IgD-negative memory B cell (primary cell): Measurements from ENCODE around the gene NAALADL1. TPM values are rescaled to one million over a fixed set of nuclear protein-coding genes. Genes with fewer than 3 reads are reported as not detected.

Experiments
- H3K27ac Mint-ChIP-seq, 3 donors: one replicate each; pipeline ENCODE4 v1.8.0; 2020 to 2022; ENCODE audit warnings: mild to moderate bottlenecking in 3 of 3, mixed read lengths in 3 of 3, moderate library complexity in 1 of 3
- H3K27me3 Mint-ChIP-seq: one replicate; pipeline ENCODE4 v1.8.0; 2021; ENCODE audit warnings: mixed read lengths
- H3K36me3 Mint-ChIP-seq: one replicate; pipeline ENCODE4 v1.8.0; 2020; ENCODE audit warnings: mild to moderate bottlenecking, mixed read lengths
- H3K4me1 Mint-ChIP-seq, 3 donors: one replicate each; pipeline ENCODE4 v1.8.0; 2020 to 2022; ENCODE audit warnings: mixed read lengths in 3 of 3, mild to moderate bottlenecking in 1 of 3
- H3K4me3 Mint-ChIP-seq, 4 donors: one replicate each; pipeline ENCODE4 v1.8.0; 2020 to 2022; ENCODE audit warnings: mild to moderate bottlenecking in 4 of 4, mixed read lengths in 4 of 4, moderate library complexity in 3 of 4
- H3K9me3 Mint-ChIP-seq, 3 donors: one replicate each; pipeline ENCODE4 v1.8.0; 2020 to 2021; ENCODE audit warnings: mixed read lengths in 3 of 3, mild to moderate bottlenecking in 1 of 3
- polyA plus RNA-seq: library from polyadenylated mRNA; unstranded; fragments of 300-500 nt; fragmentation: Illumina TruSeq; gene quantifications from one replicate; pipeline ENCODE4 v1.2.3, GENCODE V29; 2021

NAALADL1 gene
- polyA plus RNA-seq, 1 donor from 2014 or later, result 21.5 TPM

DNA sequence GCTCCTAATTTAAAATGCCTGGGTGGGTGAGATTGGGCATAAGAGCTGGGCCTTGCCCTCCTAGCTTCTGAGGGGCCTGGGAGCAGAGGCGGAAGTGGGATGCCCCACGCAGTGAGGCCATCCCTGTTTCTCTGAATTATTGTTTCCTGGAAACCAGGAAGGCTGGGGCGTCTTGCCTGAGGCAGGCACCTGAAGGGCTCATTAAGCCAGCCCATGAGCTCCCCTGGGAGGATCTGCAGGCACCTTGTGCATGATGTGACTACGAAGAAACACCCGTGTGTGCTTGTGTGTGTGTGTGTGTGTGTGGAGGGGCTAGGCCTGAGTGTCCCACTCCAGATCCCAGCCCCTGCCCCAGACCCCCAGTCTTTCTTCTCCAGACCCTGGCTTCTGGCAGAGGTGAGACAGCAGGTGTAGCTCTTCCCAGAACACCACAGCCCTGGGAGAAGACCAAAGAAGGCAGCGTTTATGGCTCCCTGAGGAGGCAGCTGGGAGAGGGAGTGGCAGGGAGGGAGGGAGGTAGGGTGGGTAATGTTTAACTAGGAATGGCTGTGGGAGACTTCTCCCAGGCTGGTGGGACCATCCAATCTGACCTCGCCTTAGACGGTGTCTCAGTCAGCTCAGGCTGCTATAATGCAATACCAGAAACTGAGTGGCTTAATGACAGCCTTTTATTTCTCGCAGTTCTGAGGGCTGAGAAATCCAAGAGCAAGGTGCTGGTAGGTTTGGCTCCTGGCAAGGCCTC lies 59.5 kb downstream of the NAALADL1 start:
- peaks cover 10 to 23% (median 16%) of the 10 kb centered on the region in 3 donors for H3K4me1 Mint-ChIP-seq
- H3K9me3 Mint-ChIP-seq, result no peaks in the 10 kb centered on the region
- no peaks in the 10 kb centered on the region for H3K36me3 Mint-ChIP-seq
- H3K27me3 Mint-ChIP-seq, result no peaks in the 10 kb centered on the region
- H3K27ac Mint-ChIP-seq, result peak overlapping the region in 2 of 3 donors; percentile 50 to 67
- H3K4me3 Mint-ChIP-seq, result no peak overlapping the region

DNA sequence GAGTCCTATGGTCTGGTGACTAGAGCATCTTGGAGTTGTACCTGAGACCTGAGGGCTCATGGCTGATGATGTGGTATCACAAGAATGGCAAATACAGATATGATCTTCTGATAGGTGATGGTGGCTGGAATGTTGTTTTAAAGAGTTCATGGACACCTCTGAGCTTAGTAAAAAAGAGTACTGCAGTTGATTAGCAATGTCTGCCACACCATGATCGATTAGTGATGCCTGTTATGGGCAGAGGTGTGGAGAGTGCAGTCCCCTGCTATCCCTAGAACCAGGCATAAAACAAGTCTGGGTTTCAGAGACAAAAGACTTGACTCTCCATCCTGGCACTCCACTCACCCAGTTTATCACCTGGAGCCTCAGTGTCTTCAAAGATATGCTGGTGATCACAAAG lies 60.2 kb downstream of the NAALADL1 start:
- no peaks in the 10 kb centered on the region for H3K36me3 Mint-ChIP-seq
- H3K27ac Mint-ChIP-seq, result peak overlapping the region in 1 of 3 donors; percentile 53
- H3K27me3 Mint-ChIP-seq, result no peaks in the 10 kb centered on the region
- no peaks in the 10 kb centered on the region for H3K9me3 Mint-ChIP-seq
- H3K4me1 Mint-ChIP-seq, result peaks cover 10 to 23% (median 16%) of the 10 kb centered on the region in 3 donors
- no peak overlapping the region for H3K4me3 Mint-ChIP-seq

DNA sequence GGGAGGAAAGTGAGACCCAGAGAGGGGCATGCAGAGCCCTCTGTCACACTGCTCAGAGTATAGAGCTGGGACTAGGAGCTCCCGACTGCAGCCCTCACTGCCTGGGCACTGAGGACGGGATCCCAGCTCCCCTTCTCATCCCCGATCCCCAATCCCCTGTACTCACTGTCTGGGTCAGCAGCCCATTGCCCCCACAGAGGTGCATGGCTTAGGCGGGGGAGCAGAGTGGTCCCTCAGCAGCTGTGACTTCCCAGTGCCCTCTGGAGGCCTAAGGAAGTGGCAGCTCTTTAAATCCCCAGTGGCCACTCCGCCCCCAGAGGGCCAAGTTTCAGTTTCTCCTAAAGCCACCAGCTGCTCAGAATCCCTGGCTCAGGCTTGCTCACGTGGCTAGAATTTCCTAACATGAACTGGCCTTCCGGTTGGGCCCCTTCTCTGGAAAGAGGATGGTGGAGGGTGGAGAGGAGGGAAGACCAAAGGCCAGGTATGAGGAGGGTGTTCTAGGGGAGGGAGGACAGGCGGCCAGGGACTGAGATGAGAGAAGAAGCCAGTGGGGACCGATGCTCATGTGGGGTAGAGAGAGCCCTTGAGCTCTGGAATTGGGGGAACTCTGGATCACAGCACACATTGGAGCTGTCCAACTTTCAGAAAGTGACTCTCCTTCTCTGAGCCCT lies 61.5 kb downstream of the NAALADL1 start, which contains the start of gene BATF2:
TSS of gene BATF2 (minus strand) at position 262 of the 671 bp plus-strand sequence. CDS start at position 205, 57 bp downstream.
- H3K9me3 Mint-ChIP-seq, result no peaks in the 10 kb centered on the region
- peak within 1 kb of the TSS; percentile 68 to 94 (median 87) for H3K4me3 Mint-ChIP-seq
- peak within 1 kb of the TSS in 2 of 3 donors; percentile 5 to 83 for H3K27ac Mint-ChIP-seq

DNA sequence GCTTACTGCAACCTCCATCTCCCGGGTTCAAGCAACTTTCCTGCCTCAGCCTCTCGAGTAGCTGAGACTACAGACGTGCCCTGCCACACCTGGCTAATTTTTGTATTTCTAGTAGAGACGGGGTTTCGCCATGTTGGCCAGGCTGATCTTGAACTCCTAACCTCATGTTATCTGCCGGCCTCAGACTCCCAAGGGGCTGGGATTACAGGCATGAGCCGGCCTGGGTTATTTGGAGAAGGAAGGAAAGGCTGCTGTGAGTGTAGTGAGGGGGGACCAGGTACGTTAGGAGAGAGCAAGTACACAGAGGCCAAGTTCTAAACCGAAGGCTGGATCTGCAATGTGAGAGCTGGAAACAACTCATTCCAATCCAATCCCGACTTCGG lies 62.0 kb downstream of the NAALADL1 start:
- Mint-ChIP-seq H3K4me3 (peak overlapping the region; percentile 68 to 94 (median 87)), H3K27ac (peak overlapping the region in 2 of 3 donors; percentile 5 to 83), H3K4me1 (peaks cover 14 to 23% (median 18%) of the 10 kb centered on the region in 3 donors), H3K9me3 (no peaks in the 10 kb centered on the region), H3K27me3 (no peaks in the 10 kb centered on the region), H3K36me3 (no peaks in the 10 kb centered on the region)

More for the DNA sequence above, 61.5 kb downstream of the NAALADL1 start, which contains the start of gene BATF2:
- Mint-ChIP-seq H3K27me3 (no peaks in the 10 kb centered on the region), H3K36me3 (no peaks in the 10 kb centered on the region), H3K4me1 (peaks cover 10 to 23% (median 16%) of the 10 kb centered on the region in 3 donors)

Other genes starting within 250 kb of the NAALADL1 start
- 36.4 TPM for gene MEN1, start 248.0 kb downstream of the NAALADL1 start, polyA plus RNA-seq
- 0.15 TPM for gene CDC42BPG, start 213.9 kb downstream of the NAALADL1 start, polyA plus RNA-seq
- 210 TPM for gene EHD1, start 179.9 kb downstream of the NAALADL1 start, polyA plus RNA-seq
- 3.9 TPM for gene ATG2A, start 141.3 kb downstream of the NAALADL1 start, polyA plus RNA-seq
- gene PPP2R5B, start 133.9 kb downstream of the NAALADL1 start, polyA plus RNA-seq, result 11.4 TPM
- gene GPHA2, start 122.7 kb downstream of the NAALADL1 start, polyA plus RNA-seq, result not detected
- gene MAJIN, start 86.4 kb downstream of the NAALADL1 start, polyA plus RNA-seq, result 0.39 TPM
- gene BATF2, start 61.6 kb downstream of the NAALADL1 start, polyA plus RNA-seq, result 0.29 TPM
- 100 TPM for gene ARL2, start 44.4 kb downstream of the NAALADL1 start, polyA plus RNA-seq
- 24.4 TPM for gene SNX15, start 31.1 kb downstream of the NAALADL1 start, polyA plus RNA-seq
- 7.2 TPM for gene SAC3D1, start 17.3 kb downstream of the NAALADL1 start, polyA plus RNA-seq
- gene CDCA5, start 25.5 kb upstream of the NAALADL1 start, polyA plus RNA-seq, result 2.0 TPM
- gene ZFPL1, start 25.7 kb upstream of the NAALADL1 start, polyA plus RNA-seq, result 36.4 TPM
- gene VPS51, start 37.7 kb upstream of the NAALADL1 start, polyA plus RNA-seq, result 88.2 TPM
- 18.2 TPM for gene TM7SF2, start 53.3 kb upstream of the NAALADL1 start, polyA plus RNA-seq
- 20.2 TPM for gene ZNHIT2, start 59.1 kb upstream of the NAALADL1 start, polyA plus RNA-seq
- gene FAU, start 63.6 kb upstream of the NAALADL1 start, polyA plus RNA-seq, result 1,422 TPM
- 95.5 TPM for gene MRPL49, start 63.8 kb upstream of the NAALADL1 start, polyA plus RNA-seq
- gene SYVN1, start 76.0 kb upstream of the NAALADL1 start, polyA plus RNA-seq, result 61.2 TPM
- not detected for gene SPDYC, start 111.7 kb upstream of the NAALADL1 start, polyA plus RNA-seq
- 113 TPM for gene CAPN1, start 123.4 kb upstream of the NAALADL1 start, polyA plus RNA-seq
- gene POLA2, start 203.4 kb upstream of the NAALADL1 start, polyA plus RNA-seq, result 13.0 TPM